K562 (cell line): ENCODE data around the gene SPATA12. TPM values are rescaled to one million over a fixed set of nuclear protein-coding genes. Genes with fewer than 3 reads are reported as not detected.

Source experiments
- ATAC-seq: fragments of 200-7000 bp; cut with Tn5 transposase; 3 replicates; pipeline ENCODE4 v1.9.1; 2020; ENCODE audit warnings: moderate library complexity
- BruUV-seq: library from RNA; stranded (reverse); fragments of 400-500 nt; replicated peaks from 2 replicates; lab custom pipeline; 2021; lab: Mats Ljungman, UMichigan
- CTCF ChIA-PET: fragments of 300-600 bp; formaldehyde crosslinking; extraction: SDS; loops from one replicate; lab custom pipeline; 2021; ENCODE audit warnings: low intra/inter-chr PET ratio; lab: Yijun Ruan, JAX
- POLR2A ChIA-PET: fragments of 300-600, 350-650 bp; sonication (Branson Sonifier 250); formaldehyde crosslinking; extraction: SDS; loops from one replicate; lab custom pipeline; 2021; ENCODE audit warnings: antibody characterized with exemption, inconsistent platforms; lab: Yijun Ruan, JAX
- DNase-seq, 4 experiments: peaks; one replicate each; pipeline versions ENCODE4 v3.0.0 to v3.0.0-alpha.2; 2011 to 2018; ENCODE audit warnings: low spot score in 3 of 4, mixed read lengths in 3 of 4; ENCODE audit errors: extremely low read depth in 1 of 4
- FAIRE-seq: peaks from 2 replicates; lab custom pipeline; 2011; peaks lifted over from hg19 to GRCh38; lab: Jason Lieb, UNC
- H2AFZ ChIP-seq: 2 replicates; pipeline ENCODE4 v1.6.0; 2011; ENCODE audit warnings: low read depth, low read length, control low read depth, inconsistent platforms
- H3K27ac ChIP-seq: fragments of 200-600 bp; 3 replicates; pipeline ENCODE4 v1.8.0; 2011; ENCODE audit warnings: low read depth, mild to moderate bottlenecking, control low read depth, inconsistent platforms, low read length, moderate library complexity, mixed read lengths; ENCODE audit errors: extremely low read depth
- H3K27me3 ChIP-seq, 2 experiments: fragments of 300-600 bp in 1 of 2; 2 replicates in 1 of 2; 3 replicates in 1 of 2; pipeline versions ENCODE4 v1.6.0 to v1.8.0; 2011; ENCODE audit warnings: inconsistent platforms in 2 of 2, low read length in 2 of 2, mild to moderate bottlenecking in 1 of 2, mixed read lengths in 1 of 2, moderate library complexity in 1 of 2; ENCODE audit not compliant: control insufficient read depth in 2 of 2, insufficient read depth in 2 of 2
- H3K36me3 ChIP-seq: fragments of 300-600 bp; 3 replicates; pipeline ENCODE4 v1.8.0; 2011; ENCODE audit warnings: mild to moderate bottlenecking, low read length, inconsistent platforms; ENCODE audit not compliant: control insufficient read depth, insufficient read depth
- H3K4me1 ChIP-seq, 2 experiments: fragments of 200-600 bp in 1 of 2; replicated peaks in 1 of 2; 2 replicates in 1 of 2; 3 replicates in 1 of 2; pipeline versions ENCODE4 v1.5.1 to v1.8.0; 2011; ENCODE audit warnings: inconsistent platforms in 2 of 2, low read length in 2 of 2, mild to moderate bottlenecking in 1 of 2, mixed read lengths in 1 of 2, moderate library complexity in 1 of 2; ENCODE audit not compliant: control insufficient read depth in 2 of 2, insufficient read depth in 2 of 2
- H3K4me2 ChIP-seq: 2 replicates; pipeline ENCODE4 v1.6.1; 2011; ENCODE audit warnings: low read length, control low read depth, inconsistent platforms, mixed read lengths; ENCODE audit not compliant: insufficient read depth
- H3K4me3 ChIP-seq: fragments of 200-600 bp; sonication (generic), shearing (Covaris generic); 2 replicates; pipeline ENCODE4 v1.5.1; 2016; ENCODE audit warnings: control low read depth, inconsistent platforms
- H3K79me2 ChIP-seq: fragments of 200-600 bp; 3 replicates; pipeline ENCODE4 v1.8.0; 2011; ENCODE audit warnings: low read length, inconsistent platforms; ENCODE audit not compliant: control insufficient read depth, insufficient read depth
- H3K9ac ChIP-seq, 2 experiments: 2 replicates each; pipeline versions ENCODE4 v1.6.0 to v1.6.1; 2011; ENCODE audit warnings: low read depth in 2 of 2, low read length in 2 of 2, control low read depth in 1 of 2, inconsistent platforms in 1 of 2, mild to moderate bottlenecking in 1 of 2, mixed read lengths in 1 of 2; ENCODE audit not compliant: insufficient read depth in 1 of 2
- H3K9me1 ChIP-seq: one replicate; pipeline ENCODE4 v1.6.0; 2011; ENCODE audit warnings: inconsistent platforms, mild to moderate bottlenecking, low read length, moderate library complexity; ENCODE audit not compliant: control insufficient read depth, insufficient read depth
- H3K9me3 ChIP-seq: replicated peaks from 2 replicates; pipeline ENCODE4 v1.5.1; 2011; ENCODE audit warnings: low read depth, low read length, inconsistent platforms; ENCODE audit not compliant: control insufficient read depth, insufficient read depth
- H4K20me1 ChIP-seq: replicated peaks from 2 replicates; pipeline ENCODE4 v1.6.1; 2011; ENCODE audit warnings: low read length, inconsistent platforms, mixed read lengths; ENCODE audit not compliant: control insufficient read depth, insufficient read depth
- BHLHE40 ChIP-seq: IDR thresholded peaks from 2 replicates; pipeline ENCODE4 v1.6.1; 2011; ENCODE audit warnings: low read length, improper control_type of control experiment
- ETS2 ChIP-seq: IDR thresholded peaks from 2 replicates; pipeline ENCODE4 v1.6.1; 2016; ENCODE audit warnings: borderline replicate concordance, missing genetic modification characterization, mild to moderate bottlenecking, moderate library complexity, missing compliant biosample characterization; ENCODE audit not compliant: poor library complexity, severe bottlenecking
- PYGO2 ChIP-seq: fragments of 450-650 bp; IDR thresholded peaks from 2 replicates; pipeline ENCODE4 v1.6.1; 2016; ENCODE audit warnings: mild to moderate bottlenecking, missing genetic modification characterization, moderate library complexity, missing compliant biosample characterization
- SMAD4 ChIP-seq: fragments of 250-450 bp; sonication (Bioruptor Pico); conservative IDR thresholded peaks from 2 replicates; pipeline ENCODE4 v1.8.0; 2021; ENCODE audit warnings: inconsistent platforms, mild to moderate bottlenecking, moderate library complexity
- SMARCA5 ChIP-seq: fragments of 450-650 bp; IDR thresholded peaks from 2 replicates; pipeline ENCODE4 v1.6.1; 2016
- WGBS: fragments of 100-300 bp; shearing (Covaris generic); methylation state at CpG from one replicate; pipeline ENCODE4 v1.1.6; 2016; ENCODE audit warnings: low coverage, mixed read lengths; ENCODE audit not compliant: insufficient coverage; ENCODE audit errors: missing lambda C conversion rate; 5-methylcytosine and 5-hydroxymethylcytosine counted together
- in situ Hi-C: fragments of 300-500 bp; cut with MboI; formaldehyde crosslinking; loops from 4 replicates; pipeline ENCODE4 v1.15.0; 2018; ENCODE audit warnings: inconsistent platforms, mixed read lengths
- intact Hi-C: fragments of 100-400 bp; cut with micrococcal nuclease; formaldehyde crosslinking; loops from 2 replicates; pipeline ENCODE4 v1.14.2; 2022
- polyA plus RNA-seq, 8 experiments: library from polyadenylated mRNA; depleted of rRNA in 4 of 8; stranded (reverse) in 5 of 8; unstranded in 3 of 8; fragments of >200 nt; fragmentation: Nextera tagmentation in 2 of 8; fragmentation: Illumina TruSeq in 1 of 8; extraction: Ambion mirVana in 2 of 8; extraction: Trizol in 1 of 8; gene quantifications; 2 replicates each; pipeline versions ENCODE4 v1.2.1 to v1.2.3, GENCODE V29; 2011 to 2014; ENCODE audit warnings: inconsistent platforms in 1 of 8, missing spikeins in 1 of 8
- total RNA-seq, 7 experiments: library from RNA; depleted of rRNA in 6 of 7; stranded (reverse); fragments of >200 nt in 6 of 7; fragmentation: Illumina TruSeq in 2 of 7; extraction: Trizol in 2 of 7; gene quantifications; 2 replicates each; pipeline versions ENCODE4 v1.2.1 to v1.2.3, GENCODE V29; 2011 to 2021; ENCODE audit warnings: low replicate concordance in 1 of 7
- TF ChIP-seq, protein P1 (sequence below): sonication (generic); formaldehyde crosslinking; IDR thresholded peaks from 2 replicates; pipeline ENCODE4 v1.4.0; 2020; ENCODE audit warnings: mild to moderate bottlenecking, missing genetic modification reagents
- TF ChIP-seq, protein P2 (sequence below), 3 experiments: IDR thresholded peaks in 2 of 3; conservative IDR thresholded peaks in 1 of 3; 2 replicates each; pipeline ENCODE4 v1.5.1; 2011 to 2012; ENCODE audit warnings: low read length in 3 of 3, mild to moderate bottlenecking in 3 of 3, control low read depth in 2 of 3, improper control_type of control experiment in 1 of 3, inconsistent platforms in 1 of 3, low read depth in 1 of 3, mixed read lengths in 1 of 3, moderate library complexity in 1 of 3; ENCODE audit not compliant: insufficient read depth in 2 of 3
- TF ChIP-seq, protein P3 (sequence below): IDR thresholded peaks from 3 replicates; pipeline ENCODE4 v1.6.1; 2011; ENCODE audit warnings: borderline replicate concordance, mild to moderate bottlenecking, moderate library complexity; ENCODE audit not compliant: insufficient read length; ENCODE audit errors: extremely low read depth

The SPATA12 gene
- total and polyA plus RNA-seq, 9 of the 15 experiments (the other 6 are each of a cell fraction or from before 2014, with no cell fraction given), result not detected

DNA sequence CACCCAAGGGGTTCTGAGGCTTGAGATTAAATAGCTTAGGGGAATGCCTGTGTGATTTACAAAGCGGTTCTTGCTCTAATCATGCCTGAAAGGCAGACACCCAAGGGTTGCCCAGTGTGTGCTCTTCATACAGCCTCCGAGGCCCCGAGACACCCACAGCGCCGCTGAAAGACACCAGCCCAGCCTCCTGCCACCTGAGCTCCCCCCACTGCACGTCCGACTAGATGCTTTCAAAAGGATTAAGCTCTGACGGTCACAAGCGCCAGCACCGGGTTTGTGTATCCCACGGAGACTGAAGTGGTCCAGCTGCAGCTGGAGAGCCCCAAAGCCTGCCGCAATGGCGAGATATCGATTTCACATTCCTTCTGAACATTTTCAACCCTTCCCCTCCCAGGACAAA, 50.3 kb downstream of the SPATA12 start:
- DNase-seq (no peak), ATAC-seq (no peak), FAIRE-seq (no peak)
- POLR2A ChIA-PET, result interaction anchor here (0.7 kb wide), 1 partner anchor 63 kb away, joined by 3 read pairs; no protein-coding TSS in a partner anchor
- Histone ChIP-seq H3K27me3 (peaks cover 7 to 29% of the 10 kb centered on the region in 2 experiments; a peak in 4 of 5 replicates), H3K9me1 (no peaks in the 10 kb centered on the region), H3K79me2 (no peaks in the 10 kb centered on the region), H4K20me1 (no peaks in the 10 kb centered on the region), H3K9ac (no peak overlapping the region), H3K27ac (no peak overlapping the region), H3K4me1 (no peaks in the 10 kb centered on the region), H2AFZ (no peak overlapping the region), H3K9me3 (no peaks in the 10 kb centered on the region), H3K4me2 (no peak overlapping the region), H3K4me3 (no peak overlapping the region), H3K36me3 (no peaks in the 10 kb centered on the region)
- CTCF ChIA-PET, result no interaction called here
- in situ Hi-C loops, result no loop called here
- intact Hi-C loops, result no loop called here
- no TSS peak for BruUV-seq
- WGBS, result 3% methylated on average over 14 of the region's 14 CpGs
- TF ChIP-seq, protein P1, sequence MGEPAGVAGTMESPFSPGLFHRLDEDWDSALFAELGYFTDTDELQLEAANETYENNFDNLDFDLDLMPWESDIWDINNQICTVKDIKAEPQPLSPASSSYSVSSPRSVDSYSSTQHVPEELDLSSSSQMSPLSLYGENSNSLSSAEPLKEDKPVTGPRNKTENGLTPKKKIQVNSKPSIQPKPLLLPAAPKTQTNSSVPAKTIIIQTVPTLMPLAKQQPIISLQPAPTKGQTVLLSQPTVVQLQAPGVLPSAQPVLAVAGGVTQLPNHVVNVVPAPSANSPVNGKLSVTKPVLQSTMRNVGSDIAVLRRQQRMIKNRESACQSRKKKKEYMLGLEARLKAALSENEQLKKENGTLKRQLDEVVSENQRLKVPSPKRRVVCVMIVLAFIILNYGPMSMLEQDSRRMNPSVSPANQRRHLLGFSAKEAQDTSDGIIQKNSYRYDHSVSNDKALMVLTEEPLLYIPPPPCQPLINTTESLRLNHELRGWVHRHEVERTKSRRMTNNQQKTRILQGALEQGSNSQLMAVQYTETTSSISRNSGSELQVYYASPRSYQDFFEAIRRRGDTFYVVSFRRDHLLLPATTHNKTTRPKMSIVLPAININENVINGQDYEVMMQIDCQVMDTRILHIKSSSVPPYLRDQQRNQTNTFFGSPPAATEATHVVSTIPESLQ (CRISPR knock-in tag), result no peak

DNA sequence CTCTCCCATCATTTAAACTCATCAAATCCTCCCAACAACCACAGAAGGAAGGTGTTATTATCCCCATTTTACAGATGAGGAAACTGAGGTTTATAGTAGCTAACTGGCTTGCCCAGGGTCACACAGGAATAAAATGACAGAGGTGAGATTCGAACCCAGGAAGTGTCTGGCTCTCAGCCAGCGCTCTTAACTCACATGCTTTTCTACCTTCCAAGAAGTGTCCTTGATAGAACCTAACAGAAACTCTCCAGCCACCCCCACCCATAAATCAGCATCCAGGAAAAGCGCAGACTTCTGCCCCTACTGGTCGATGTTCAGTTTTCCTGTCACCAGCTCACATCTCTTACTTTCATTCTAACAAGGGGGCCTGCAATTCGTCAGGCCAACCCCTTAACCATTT, 51.7 kb downstream of the SPATA12 start:
- ATAC-seq (peak; percentile 68; the same call in 2 of the 3 replicates), DNase-seq (peak; percentile 16 to 36 (median 28)), FAIRE-seq (no peak)
- no TSS peak for BruUV-seq
- no peaks in the 10 kb centered on the region for H3K79me2 ChIP-seq
- intact Hi-C loops (no loop called here), in situ Hi-C loops (no loop called here)
- no peaks in the 10 kb centered on the region for H3K9me3 ChIP-seq
- CTCF ChIA-PET, result no interaction called here
- no peaks in the 10 kb centered on the region for H3K36me3 ChIP-seq
- H3K4me2 ChIP-seq, result no peak overlapping the region
- POLR2A ChIA-PET, result interaction anchor here (1.0 kb wide), 1 partner anchor 122 kb away, joined by 4 read pairs; no protein-coding TSS in a partner anchor
- H3K9ac ChIP-seq, result no peak overlapping the region
- peaks cover 7 to 27% of the 10 kb centered on the region in 2 experiments; a peak in 4 of 5 replicates for H3K27me3 ChIP-seq
- H3K4me3 ChIP-seq, result no peak overlapping the region
- no peaks in the 10 kb centered on the region for H3K9me1 ChIP-seq
- WGBS, result 0% methylated on average over 5 of the region's 5 CpGs
- no peak overlapping the region for H3K27ac ChIP-seq
- no peaks in the 10 kb centered on the region for H3K4me1 ChIP-seq
- no peaks in the 10 kb centered on the region for H4K20me1 ChIP-seq
- no peak overlapping the region for H2AFZ ChIP-seq
- TF ChIP-seq SMAD4 (CRISPR knock-in tag) (no peak), SMARCA5 (peak; percentile 83), PYGO2 (tag) (no peak), ETS2 (tag) (no peak), BHLHE40 (no peak)
- TF ChIP-seq, protein P2, sequence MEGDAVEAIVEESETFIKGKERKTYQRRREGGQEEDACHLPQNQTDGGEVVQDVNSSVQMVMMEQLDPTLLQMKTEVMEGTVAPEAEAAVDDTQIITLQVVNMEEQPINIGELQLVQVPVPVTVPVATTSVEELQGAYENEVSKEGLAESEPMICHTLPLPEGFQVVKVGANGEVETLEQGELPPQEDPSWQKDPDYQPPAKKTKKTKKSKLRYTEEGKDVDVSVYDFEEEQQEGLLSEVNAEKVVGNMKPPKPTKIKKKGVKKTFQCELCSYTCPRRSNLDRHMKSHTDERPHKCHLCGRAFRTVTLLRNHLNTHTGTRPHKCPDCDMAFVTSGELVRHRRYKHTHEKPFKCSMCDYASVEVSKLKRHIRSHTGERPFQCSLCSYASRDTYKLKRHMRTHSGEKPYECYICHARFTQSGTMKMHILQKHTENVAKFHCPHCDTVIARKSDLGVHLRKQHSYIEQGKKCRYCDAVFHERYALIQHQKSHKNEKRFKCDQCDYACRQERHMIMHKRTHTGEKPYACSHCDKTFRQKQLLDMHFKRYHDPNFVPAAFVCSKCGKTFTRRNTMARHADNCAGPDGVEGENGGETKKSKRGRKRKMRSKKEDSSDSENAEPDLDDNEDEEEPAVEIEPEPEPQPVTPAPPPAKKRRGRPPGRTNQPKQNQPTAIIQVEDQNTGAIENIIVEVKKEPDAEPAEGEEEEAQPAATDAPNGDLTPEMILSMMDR (IDR thresholded peaks at IDR 0.05 in 2 of 3, conservative IDR thresholded peaks at IDR 0.05 in 1 of 3; ENCODE audit: insufficient read depth in 2 of 3, low read depth in 1 of 3, low read length in 3 of 3), result peak in 2 of 3 experiments; percentile 22 to 33; a peak in 2 of 6 replicates
- TF ChIP-seq, protein P3, sequence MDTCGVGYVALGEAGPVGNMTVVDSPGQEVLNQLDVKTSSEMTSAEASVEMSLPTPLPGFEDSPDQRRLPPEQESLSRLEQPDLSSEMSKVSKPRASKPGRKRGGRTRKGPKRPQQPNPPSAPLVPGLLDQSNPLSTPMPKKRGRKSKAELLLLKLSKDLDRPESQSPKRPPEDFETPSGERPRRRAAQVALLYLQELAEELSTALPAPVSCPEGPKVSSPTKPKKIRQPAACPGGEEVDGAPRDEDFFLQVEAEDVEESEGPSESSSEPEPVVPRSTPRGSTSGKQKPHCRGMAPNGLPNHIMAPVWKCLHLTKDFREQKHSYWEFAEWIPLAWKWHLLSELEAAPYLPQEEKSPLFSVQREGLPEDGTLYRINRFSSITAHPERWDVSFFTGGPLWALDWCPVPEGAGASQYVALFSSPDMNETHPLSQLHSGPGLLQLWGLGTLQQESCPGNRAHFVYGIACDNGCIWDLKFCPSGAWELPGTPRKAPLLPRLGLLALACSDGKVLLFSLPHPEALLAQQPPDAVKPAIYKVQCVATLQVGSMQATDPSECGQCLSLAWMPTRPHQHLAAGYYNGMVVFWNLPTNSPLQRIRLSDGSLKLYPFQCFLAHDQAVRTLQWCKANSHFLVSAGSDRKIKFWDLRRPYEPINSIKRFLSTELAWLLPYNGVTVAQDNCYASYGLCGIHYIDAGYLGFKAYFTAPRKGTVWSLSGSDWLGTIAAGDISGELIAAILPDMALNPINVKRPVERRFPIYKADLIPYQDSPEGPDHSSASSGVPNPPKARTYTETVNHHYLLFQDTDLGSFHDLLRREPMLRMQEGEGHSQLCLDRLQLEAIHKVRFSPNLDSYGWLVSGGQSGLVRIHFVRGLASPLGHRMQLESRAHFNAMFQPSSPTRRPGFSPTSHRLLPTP, result no peak
